Middle frontal gyrus (tissue), 1 donor: ENCODE data around the gene AKAP8.
"Not testable (repeated sequence)": the region's sequence is repeated elsewhere in the genome, so short reads cannot be mapped to it uniquely, and the experiment has no call there.

Experiments
- DNase-seq: peaks from one replicate; pipeline ENCODE4 v3.0.0-alpha.2; 2015; ENCODE audit warnings: low spot score; ENCODE audit errors: extremely low spot score

AKAP8 gene

GRCh38 chr19:15374105-15374651 lies 5.4 kb downstream of the AKAP8 start:
- no peak for DNase-seq

GRCh38 chr19:15373644-15374043 lies 5.9 kb downstream of the AKAP8 start:
- DNase-seq: no peak

DNA sequence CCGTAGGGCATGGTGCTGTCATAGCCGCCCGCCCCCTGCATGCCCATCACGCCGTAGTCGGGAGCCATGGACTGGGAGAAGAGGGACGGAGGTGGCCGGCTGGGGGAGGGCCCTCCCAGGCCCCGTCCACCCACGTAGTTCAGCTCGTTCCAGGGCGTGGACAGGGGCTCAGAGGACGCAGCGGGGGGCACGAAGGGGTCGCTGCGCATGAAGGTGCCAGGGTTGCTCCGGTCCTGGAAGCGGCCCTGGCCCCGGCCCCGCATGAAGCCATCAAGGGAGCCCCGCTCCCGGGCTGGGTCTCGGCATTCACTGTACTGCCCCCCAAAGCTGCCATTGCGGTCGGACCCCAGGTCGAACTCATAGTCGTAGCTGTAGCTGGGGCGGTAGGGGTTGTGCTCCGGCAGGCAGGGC lies 6.7 kb downstream of the AKAP8 start:
- no peak for DNase-seq

GRCh38 chr19:15372470-15372869 lies 7.1 kb downstream of the AKAP8 start:
- DNase-seq: no peak

- DNase-seq: no peak
Measured at GRCh38 chr19:15371786-15372380, 7.7 kb downstream of the AKAP8 start.

GRCh38 chr19:15371119-15371518 lies 8.5 kb downstream of the AKAP8 start:
- no peak for DNase-seq

DNA sequence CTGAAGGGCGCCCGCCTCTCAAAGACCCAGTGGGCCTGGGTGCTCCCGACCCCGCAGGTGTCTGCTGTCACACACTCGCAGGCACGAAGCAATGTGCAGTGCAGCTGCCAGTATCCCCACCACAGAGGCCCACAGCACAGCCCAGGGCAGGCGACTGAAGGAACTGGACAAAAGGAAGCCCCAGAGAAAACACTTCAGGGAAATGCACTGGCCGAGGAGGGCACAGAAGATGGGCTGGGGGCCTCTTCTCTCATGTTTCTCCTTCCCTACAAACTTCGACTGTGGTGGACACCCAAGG lies 10.0 kb downstream of the AKAP8 start:
- no peak for DNase-seq

DNA sequence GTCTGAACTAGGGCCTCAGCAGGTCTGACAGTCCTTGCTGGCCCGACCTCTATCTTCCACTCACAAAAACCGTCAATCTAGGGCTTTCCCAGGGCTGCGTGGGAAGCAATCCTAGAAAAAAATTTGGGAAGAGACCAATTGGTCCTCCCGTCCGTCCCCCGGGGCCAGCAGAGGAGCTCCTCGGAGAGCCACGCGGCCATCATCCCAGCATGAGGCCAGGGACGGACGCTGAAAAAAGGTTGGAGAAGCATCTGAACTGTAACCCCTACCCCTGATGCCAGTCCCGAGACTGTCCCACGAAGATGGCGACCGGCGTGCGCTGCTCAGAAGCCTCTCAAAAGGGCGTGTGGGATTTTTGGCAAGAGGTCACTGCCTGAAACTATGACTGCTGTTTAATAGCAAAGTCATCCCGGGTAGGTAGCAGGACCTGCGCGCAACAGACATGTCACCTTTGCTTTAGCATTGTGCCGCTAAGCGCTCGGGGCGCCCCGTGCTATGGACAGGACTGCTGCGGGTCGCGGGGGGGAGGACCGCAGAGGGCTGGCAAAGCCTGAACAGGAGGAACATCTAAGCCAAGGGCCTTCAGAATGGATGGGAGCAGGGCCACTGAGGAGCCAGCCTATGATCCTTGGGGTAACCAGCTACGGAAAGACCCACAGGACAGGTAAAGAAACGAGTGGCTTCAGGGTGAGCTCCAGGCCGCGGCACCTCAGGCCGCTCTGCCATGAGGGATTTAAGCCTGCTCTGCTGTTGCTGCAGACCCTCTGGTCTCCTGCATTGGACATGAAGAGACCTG lies 10.6 kb downstream of the AKAP8 start:
- DNase-seq: no peak

GRCh38 chr19:15368051-15368632 lies 11.4 kb downstream of the AKAP8 start:
- DNase-seq: no peak

DNA sequence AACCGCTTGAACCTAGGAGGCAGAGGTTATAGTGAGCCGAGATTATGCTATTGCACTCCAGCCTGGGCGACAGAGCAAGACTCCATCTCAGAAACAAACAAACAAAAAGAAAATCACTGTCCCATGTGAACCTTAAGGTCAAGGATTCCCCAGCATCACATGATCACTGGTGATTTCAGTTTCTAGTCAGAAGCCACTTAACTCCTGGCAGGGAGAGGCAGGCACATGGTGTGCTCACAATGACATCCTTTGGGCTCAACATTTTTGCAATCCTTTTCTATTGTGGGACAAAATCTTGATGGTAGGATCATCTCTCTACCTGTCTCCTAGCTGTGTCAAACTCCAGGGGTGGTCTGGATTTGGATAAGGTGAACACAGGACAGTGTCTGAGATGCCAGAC lies 12.1 kb downstream of the AKAP8 start:
- no peak for DNase-seq

- DNase-seq: no peak
Measured at GRCh38 chr19:15365264-15365663, 14.3 kb downstream of the AKAP8 start.

DNA sequence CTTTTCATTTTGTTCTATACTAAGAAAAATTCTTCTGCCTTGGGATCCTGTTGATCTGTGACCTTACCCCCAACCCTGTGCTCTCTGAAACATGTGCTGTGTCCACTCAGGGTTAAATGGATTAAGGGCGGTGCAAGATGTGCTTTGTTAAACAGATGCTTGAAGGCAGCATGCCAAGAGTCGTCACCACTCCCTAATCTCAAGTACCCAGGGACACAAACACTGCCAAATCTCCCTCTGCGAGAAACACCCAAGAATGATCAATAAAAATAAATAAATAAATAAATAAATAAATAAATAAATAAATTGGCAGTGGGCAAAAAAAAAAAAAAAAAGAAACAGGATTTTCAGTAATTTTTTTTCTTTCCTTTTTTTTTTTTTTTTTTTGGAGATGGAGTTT lies 15.8 kb downstream of the AKAP8 start:
- not testable (repeated sequence) for DNase-seq

GRCh38 chr19:15363048-15363447 lies 16.5 kb downstream of the AKAP8 start:
- not testable (repeated sequence) for DNase-seq

DNA sequence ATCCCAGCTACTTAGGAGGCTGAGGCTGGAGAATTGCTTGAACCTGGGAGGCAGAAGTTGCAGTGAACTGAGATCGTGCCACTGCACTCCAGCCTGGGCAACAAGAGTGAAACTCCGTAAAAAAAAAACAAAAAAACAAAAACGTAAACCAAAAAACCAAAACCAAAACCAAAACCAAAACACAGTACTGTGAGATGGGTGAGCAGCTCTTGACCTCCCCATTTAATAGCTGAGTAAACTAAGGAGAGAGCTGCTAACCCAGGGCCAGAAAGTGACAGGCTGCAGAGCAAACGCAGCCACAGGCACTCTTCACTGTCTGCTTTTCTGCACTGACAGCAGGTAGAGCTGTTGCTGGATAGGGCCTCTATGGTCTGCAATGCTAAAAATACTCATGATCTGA lies 19.6 kb downstream of the AKAP8 start:
- DNase-seq: not testable (repeated sequence)

DNA sequence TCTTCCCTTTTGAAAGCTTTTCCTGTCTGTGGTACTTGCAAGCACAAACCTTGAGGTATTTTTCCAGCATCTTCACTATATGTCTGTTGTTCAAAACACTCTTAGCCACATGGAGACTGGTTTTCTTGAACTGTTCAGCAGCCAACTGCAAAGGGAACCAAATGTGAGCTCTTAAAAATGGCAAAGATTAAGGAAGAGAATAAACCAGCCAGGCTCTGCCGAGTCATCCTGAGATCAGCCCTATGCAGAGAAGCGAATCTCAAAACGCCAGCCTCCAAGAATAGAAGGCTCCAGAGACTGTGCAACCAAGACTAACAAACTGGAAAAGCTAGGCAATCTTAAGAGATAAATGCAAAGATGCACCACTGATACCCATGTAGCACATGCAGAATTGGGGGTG lies 20.7 kb downstream of the AKAP8 start:
- DNase-seq: peak; percentile 10

- DNase-seq: no peak
Measured at GRCh38 chr19:15357906-15358305, 21.7 kb downstream of the AKAP8 start.

DNA sequence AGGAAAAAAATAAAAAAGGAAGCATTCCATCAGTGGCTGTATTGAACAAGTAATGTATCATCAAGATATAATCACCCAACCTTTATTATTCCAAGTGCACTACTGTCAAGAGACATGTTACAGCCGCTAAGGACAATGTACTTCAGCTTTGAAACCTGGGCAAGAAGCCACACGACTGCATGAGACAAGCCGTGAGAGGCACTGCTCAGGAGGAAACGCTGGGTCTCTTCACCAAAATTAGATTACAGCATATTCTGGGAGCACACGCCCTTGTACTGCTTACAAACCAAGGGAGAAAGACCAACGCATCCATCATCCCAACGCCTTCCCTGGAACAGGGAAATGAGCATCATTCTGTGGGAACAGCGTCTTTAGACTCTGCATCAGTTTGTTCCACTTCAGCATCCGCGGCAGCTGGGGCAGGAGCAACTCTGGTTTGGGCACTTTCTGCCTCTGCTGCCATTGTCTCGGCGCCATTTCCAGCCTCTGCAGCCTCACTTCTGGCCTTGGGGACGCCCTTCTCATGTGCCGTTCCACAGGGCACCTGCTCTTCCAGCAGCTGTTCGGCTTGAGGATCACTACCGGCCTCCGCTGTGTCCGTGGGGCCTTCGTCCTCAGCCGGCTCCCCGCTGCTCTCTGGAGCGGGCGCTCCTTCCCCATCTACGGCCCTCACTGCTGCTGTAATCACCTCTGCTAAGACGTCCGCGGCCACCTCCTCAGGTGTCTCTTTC lies 24.9 kb downstream of the AKAP8 start:
- no peak for DNase-seq

GRCh38 chr19:15353908-15354307 lies 25.7 kb downstream of the AKAP8 start:
- no peak for DNase-seq

DNA sequence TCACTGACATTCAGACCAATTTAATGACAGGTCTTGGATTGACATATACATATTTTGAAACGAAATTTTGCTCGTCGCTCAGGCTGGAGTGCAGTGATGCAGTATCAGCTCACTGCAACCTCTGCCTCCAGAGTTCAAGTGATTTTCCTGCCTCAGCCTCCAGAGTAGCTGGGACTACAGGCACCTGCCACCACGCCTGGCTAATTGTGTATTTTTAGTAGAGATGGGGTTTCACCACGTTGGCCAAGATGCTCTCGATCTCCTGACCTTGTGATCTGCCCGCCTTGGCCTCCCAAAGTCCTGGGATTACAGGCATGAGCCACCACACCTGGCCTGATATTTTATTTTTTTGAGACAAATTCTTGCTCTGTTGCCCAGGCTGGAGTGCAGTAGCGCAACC lies 27.1 kb downstream of the AKAP8 start:
- DNase-seq: not testable (repeated sequence)

- not testable (repeated sequence) for DNase-seq
Measured at GRCh38 chr19:15341328-15341727, 38.3 kb downstream of the AKAP8 start.

- no peak for DNase-seq
Measured at GRCh38 chr19:15340086-15340485, 39.5 kb downstream of the AKAP8 start.

- no peak for DNase-seq
Measured at GRCh38 chr19:15337202-15337601, 42.4 kb downstream of the AKAP8 start.
